GM19238 (cell line): ENCODE results near the gene NPLOC4.

Experiments used
- DNase-seq: peaks from one replicate; pipeline ENCODE4 v3.0.0; 2011; ENCODE audit warnings: low spot score; ENCODE audit not compliant: insufficient read length

The NPLOC4 gene

DNA sequence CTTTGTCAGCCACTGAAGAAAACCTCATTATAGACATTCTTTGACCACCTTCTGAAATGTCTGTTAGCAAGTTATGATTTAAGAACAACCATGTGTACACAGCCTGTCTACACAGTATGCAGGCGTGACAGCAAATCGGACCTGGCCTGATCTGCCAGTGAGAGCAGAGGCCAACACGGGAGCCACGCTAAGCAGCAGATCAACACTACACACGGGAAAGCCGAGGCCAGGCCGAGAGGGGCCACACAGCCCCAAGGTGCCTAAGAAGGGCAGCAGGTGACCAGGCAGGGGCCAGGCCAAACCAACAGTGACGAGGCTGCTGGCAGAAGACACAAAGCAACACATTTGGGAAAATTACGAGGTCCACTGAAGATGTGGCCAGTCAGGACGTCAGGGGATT is 68.5 kb downstream of the NPLOC4 start:
- no peak for DNase-seq

DNA sequence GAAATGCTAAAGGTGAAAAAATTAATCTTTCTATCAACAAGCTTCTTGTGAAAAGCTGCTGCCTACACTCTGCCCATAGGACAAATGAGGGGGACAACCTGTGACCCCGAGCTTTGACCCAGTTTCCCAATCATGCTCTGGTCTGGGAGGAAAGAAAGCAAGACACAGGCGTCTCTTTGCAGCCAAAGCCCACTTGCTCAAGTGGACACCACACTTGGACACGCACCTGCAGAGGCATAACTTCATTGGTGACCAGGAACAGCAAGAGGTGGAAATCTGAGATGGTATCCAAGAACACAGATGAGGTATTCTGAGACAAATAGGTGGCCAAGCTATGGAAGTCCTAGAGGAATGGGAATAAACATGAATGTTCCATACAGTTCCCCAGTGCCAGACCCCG is 69.7 kb downstream of the NPLOC4 start:
- no peak for DNase-seq

DNA sequence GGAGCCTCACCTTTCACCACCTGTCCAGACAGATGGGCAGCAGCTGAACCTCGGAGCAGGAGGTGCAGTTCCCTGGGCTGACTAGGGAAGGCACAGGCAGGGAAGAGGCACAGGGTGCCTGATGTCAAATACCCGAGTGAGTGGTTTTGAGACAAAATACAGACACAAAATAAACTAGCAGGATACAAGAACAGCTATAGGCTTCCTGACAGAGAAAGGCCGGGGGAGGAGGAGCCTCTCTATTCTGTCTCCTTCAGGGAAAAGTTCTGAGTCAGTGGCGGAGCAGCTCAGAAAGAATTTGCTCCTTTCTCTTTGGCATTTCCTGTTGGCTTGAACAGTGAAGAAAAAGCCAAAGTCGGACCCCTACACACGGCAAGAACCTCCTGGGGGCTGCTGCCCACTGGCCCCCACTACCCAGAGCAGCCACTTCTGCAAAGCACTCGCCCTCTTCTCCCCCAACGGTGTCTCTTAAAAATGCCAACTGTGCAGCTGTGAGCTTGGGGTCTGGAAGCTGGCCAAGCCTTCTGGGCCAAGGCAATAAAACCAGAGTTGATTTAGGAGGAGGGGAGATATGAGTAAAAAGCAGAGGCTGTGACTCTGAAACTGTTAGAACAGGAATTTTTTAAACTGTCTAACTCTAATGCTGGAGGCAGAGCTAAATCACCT is 70.3 kb downstream of the NPLOC4 start:
- no peak for DNase-seq

DNA sequence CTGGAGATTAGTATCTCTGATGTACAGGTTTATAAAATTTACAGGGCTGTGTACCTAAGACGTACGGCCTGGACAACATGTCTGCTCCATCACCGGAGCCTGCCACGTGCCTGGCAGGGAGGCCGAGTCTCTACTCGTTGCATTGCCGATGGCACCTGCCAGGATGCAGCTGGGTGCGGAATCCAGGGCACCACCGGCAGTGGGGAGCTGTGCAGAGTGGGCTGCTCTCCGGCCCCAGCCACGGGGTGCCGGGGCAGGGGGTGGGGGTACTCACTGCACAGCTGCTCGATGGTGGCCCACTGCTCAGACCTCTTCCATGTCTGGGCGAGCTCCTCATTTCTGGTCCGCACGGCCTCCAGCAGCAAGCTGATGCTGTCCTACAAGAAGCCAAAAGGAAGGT is 71.7 kb downstream of the NPLOC4 start:
- DNase-seq: no peak

DNA sequence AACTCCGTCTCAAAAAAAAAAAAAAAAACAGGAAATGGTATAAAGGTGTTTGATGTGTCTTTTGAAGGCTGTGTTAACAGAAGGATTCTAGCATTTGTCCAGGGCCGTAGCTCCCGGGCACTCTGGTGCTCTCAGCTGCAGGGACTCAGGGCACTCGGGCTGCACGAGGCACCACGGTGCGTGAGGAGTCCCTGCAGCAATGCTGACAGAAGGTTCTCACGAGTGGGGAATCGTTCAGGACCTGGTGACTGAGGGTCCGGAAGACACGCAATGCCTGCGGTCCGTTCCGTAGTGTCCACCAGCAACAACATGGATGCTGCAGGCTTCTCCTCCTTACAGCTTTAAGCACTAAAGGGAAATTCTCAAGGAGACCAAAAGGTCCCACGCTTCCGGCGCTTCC is 72.1 kb downstream of the NPLOC4 start:
- no peak for DNase-seq

DNA sequence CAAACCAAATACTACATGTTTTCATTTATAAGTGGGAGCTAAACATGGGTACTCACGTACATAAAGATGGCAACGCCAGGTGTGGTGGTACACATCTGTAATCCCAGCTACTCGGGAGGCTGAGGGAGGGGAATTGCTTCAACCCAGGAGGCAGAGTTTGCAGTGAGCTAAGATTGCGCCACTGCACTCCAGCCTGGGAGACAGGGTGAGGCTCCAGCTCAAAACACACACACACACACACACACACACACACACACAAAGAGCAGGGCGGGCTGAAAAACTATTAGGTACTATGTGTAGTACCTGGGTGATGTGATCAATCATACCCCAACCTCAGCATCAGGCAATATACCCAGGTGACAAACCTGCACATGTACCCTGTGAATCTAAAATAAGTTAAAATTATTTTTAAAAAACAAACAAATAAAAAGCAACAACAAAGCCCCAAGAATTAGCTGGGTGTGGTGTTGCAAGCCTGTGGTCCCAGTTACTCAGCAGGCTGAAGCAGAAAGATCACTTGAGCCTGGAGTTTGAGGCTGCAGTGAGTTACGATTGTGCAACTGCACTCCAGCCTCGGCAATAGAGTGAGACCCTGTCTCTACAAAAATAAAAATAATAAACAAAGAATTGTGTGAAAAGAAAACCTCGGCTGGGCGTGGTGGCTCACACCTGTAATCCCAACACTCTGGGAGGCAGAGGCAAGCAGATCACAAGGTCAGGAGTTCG is 72.9 kb downstream of the NPLOC4 start:
- no peak for DNase-seq

DNA sequence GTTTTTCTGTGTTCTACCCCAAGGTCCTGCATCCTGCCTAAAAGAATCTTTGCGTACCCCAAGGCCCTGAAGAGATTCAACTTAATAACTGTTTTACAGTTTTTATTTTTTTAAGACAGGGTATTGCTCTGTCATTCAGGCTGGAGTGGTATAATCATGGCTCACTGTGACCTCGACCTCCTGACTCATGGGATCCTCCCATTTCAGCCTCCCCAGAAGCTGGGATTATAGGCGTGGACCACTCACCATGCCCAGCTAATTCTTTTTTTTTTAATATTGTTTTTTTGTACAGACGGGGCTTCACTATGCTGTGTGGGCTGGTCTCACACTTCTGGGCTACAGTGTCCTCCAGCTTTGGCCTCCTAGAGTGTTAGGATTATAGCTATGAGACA is 75.4 kb downstream of the NPLOC4 start:
- DNase-seq: no peak

DNA sequence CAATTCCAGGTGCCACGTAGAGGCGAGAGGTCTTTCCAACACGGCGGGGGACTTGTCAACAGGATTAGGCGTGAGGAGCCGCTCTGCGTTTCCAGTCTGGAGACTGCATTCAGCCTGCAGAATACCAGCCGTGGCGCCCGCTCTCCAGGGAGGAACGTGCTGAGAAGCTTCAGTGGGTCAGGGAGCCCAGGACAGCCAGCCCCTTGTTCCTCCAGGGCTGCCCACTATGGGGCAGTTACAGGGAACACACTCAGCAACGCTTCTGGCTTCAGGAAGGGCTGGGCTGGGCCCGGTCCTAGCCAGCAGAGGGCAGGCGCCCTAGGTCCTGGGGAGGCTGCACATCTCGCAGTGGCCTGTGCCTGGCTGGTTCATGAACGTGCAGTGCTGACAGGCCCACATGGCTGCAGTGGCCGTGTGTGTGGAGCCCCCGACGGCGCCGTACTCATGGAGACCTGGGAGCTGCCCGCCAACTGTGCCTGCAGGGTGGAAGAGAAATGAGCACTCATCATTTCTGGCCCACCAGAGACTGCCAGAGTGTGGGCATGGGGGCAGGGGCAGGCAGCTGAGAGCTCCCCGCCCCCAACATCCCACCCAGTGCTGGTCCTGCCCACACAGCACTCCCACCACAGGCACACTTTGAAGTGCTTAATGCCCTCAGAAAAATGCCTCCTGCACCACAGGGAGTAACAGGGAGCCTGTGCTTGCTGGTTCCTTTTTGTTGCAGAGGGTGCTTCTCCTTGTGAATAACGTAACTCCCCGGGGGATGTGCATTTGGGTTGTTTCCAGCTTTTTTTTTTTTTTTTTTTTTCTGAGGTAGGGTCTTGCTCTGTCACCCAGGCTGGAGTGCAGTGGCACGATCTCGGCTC is 77.7 kb downstream of the NPLOC4 start:
- DNase-seq: no peak

DNA sequence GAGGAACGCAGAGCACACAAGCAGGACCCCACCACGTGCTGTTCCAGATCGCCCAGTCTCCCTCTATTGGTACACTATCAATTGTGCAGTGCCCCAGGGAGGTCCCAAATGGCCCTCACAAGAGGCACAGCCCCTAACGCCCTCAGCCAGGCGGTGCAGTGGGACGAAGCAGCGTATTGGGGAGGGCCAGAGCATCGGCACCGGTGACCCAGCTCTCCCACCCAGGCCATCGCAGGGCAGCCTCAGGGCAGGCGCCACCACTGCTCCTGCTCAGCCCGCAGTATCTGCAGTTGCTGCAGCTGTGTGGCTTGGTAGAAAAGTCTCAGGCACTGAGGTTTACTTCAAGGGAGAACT is 78.8 kb downstream of the NPLOC4 start:
- DNase-seq: no peak

DNA sequence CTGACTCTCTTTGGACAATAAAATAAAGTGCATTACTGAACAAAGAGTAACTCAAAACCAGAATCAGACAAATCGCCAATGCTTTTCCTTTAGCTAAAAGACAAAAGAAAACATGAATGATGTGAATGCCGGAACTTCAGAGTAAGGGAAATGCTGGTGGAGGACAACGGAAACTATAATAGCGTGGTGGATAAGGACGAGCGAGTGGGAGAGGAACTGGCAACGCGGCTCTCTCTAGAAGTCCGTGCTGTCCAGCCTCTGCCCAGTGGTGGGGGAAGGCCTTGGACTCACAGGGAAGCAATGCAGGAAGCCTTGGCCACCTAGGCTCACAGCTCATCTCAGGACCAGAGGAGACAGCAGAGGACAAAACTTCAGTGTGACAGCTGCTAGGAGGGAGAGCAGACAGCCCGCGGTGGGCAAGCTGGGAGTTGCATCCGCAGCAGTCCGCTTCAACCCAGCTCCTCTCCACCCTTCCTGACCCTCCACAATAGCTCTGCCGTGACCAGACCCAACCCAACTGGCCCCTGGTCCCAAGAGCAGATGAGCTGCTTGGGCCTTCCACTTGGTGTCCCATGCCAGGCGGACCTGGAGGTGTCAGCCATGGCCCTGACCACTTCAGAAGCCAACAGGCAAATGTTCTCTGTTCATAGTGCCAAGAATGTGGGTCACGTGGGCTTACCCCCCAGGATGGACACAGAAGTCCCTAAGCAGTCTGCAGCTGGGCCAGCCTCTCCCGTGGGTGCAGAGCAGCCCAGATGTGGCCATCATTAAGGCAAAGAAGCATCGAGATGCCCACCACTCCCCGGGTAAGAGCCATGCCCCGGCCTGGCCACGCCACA is 79.4 kb downstream of the NPLOC4 start:
- no peak for DNase-seq

DNA sequence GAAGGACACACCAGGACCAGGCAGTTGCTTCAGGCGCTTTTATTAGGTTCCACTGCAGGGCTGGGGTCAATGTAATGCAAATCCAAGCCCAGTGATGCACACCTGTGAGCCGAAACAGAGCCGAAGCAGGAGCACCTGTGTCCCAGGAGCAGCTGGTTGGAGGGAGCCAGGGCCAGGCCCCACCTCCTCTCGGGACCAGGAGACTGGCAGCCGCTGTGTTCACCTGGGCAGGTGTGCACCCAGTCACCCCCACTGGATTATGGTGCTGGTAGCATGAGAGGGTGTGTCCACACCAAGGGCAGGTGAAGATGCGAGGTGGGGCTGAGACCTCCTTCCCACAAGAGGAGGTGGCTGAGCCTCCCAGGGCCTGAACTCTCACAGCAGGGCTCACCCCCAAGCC is 80.0 kb downstream of the NPLOC4 start:
- no peak for DNase-seq

DNA sequence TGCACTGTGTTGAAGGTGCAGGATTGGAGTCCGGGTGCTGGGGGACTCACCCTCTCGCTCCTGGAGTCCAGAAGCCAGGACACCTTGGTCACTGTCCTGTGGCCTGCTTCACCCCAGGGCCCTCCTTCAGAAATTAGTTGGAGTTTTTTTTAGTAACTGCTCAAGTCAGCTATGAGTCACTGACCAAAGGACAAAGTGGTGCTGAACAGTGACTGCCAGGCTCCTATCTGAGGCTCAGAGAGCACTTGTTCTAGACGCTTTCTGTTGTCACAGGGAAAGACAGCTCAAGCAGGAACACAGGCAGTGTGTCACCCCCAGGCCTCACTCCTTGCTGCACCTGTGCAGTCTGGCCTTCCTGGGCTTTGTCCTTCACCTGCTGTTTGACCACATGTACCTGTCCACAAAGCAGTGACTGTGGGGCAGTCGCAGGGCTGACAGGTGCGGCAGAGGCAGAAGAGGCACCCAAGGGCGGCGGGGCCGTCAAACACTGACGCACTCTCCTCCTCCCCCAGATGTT is 80.7 kb downstream of the NPLOC4 start:
- DNase-seq: no peak

DNA sequence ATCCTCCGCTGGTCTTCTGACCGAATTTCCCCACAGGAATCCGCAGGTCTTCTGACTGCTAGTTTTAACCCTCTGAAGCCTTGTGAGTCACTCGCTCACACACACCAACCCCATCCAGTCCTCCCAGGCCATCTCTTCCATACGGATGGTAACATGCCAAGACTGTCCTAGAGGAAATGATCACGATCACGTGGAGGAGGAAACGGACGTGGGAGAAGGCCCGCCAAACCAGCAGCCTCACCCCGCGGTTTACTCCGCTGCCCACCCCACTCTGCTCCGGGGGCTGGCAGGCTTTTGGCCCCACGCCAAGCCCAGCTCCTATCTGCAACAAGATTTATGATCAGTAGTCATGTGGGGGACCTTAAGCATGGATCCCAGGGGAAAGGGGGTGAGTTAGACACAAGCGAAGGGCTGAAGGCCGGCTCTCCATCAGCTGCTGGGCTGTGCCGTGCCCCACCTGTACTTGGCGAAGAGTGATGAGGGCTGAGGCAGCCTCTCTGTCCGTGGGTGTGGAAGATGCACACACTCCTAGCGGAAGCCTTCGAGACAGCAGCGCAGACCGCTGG is 83.2 kb downstream of the NPLOC4 start:
- no peak for DNase-seq

DNA sequence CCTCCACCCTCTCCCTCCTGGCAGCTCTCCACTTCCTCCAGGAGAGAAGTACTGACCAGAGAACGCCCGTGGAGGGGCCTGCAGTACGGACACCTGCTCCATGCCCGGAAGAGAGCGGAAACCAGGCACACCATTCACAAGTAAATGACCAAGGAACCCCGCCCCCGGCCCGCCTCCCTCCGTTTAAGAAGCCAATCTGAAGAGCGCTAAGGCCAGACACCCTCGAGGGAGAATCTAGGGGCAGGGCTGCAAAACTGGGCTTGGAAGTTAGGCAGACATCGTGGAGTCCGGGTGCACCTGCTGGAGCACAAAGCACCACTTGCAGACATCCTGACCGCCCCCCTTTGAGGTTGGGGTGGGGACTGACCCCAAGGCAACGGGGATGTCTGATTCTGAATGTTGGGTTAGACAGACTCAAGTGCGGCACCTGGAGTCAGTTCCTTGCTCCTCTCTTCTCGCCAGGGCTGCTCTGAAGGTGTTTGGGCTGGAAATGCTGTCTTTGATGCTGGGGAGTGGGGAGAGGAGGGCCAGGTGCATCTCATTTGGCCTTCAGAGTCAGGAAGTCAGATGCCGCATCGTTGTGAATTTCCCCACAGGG is 83.8 kb downstream of the NPLOC4 start:
- peak; percentile 91 for DNase-seq

DNA sequence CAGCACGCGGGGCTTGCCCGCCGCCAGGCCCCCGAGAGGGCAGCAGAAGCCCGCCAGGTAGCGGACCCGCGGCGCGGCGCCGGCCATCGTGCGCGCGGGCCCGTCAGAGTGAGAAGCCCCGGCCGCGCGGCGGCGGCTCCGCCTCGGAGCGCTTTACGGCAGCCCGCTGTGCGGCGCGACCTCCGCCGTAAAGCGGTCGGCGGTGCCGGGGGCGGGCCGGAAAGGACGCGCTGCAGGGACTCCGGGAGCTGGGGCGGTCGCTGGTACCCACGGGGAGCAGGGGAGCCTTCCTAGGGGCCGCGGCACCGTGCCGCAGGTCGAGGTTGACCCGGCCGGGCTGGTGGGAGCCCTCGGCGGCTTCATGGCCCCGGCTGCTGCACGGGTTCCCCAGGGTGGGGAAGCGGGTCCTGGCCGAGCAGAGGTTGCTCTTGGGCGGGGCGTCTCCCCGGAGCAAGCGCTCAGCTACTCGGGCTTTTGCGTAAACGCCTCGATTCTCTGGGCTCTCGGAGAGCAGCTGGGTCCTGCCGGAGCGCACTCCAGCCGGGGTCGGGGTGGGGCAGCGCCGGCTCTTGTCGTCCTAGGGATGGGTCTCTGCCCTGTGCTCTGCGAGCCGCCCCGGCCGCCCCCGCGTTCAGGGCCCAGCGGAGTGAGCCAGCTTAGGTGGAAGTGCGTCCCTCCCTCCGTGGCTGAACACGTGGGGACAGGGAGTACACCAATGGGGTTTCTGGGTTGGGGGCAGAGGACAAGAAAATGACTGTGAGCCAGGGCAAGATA is 84.5 kb downstream of the NPLOC4 start, which contains the start of gene FAAP100:
TSS of gene FAAP100 (minus strand) at position 110 of the 774 bp plus-strand sequence. CDS start at position 87, 23 bp downstream.
- DNase-seq: peak; percentile 95

DNA sequence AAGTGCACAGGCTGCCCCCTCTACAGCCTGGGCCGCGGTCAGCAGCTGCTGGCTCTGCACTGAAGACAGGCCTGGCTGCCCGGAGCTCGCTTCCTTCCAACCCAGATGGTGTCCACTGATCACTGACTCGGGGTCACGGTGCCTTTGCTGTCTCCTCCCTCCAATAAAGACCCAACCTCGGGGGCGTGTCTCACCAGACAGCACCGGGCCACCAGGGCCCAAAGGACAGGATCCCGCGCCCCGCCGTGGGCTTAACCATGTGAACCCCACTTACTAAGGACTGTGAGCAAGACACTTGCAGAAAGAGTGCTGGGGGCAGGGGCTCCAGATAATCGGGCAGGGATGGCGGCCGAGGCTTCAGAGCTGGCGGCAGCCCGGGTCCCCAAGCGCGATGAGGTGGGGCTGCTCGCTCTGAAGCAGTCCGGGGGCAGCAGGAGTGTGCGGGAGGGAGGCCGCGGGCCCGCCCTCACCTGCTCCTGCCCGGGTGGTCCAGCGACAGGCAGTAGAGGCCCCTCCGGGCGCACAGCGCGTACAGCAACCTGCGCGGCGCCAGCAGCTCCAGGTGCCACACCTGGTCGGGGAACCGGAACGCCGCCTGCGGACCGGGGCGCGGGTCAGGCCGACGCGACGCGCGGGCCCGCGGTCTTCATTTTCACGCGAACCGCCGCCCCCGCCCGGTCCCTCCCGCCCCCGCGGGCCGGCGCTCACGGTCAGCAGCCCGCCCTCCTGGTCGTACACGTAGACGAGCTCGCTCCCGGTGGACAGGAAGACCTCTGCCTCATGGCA is 85.3 kb downstream of the NPLOC4 start:
- no peak for DNase-seq

DNA sequence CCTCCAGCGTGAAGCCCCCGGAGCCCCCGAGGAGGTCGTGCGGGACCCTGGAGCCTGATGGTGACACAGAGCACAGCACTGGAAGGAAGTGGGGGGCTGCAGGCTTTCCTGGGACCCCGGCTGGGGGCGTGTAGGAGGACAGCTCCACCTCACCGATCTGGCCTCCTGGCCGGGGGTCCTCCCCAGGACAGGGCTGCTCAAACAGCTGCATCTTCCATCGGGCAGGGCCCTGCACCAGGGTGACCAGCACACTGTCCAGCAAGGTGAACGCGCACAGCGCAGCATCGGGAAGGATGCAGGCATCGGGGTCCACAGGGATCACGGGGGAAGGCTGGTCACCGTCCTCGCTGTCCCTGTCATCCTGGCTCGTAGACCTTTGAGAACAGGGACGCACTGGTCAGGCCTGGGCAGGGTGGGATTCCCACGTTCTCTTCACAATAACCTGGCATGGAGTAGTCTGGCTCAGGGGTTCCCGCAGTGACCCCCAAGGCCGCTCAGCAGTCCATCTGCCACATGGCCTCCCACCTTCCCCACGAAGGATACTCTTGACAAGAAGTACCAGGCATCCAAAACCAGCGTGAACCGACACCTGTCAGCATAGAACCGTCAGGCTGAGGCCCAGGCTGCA is 86.0 kb downstream of the NPLOC4 start:
- no peak for DNase-seq

DNA sequence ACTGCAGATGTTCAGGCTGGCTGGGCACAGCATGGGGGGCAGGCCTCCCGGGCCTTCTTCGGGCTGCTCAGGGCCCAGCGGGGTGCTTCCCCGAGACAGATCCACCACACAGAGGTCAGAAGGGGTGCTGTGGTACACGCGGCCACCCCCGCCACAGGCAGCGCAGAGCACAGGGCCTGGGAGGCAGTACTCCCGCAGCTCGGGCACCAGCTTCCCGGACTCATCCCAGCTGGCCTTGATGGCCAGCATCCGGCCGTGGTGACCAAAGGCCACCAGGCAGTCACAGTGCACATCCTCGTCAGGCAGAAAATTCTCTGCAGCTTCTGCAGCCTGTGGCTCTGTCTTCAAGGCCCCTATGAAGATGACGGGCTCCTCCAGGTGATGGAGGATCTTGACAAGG is 86.6 kb downstream of the NPLOC4 start:
- no peak for DNase-seq
